GM12878 (cell line): ENCODE measurements around the gene MYOZ1. TPM values are rescaled to one million over a fixed set of nuclear protein-coding genes. Genes with fewer than 3 reads are reported as not detected.

Experiments used
- ATAC-seq: fragments of 200-7000 bp; cut with Tn5 transposase; 3 replicates; pipeline ENCODE4 v1.9.1; 2020; ENCODE audit warnings: mild to moderate bottlenecking, moderate library complexity
- BruUV-seq: library from RNA; stranded (reverse); fragments of 400-500 nt; replicated peaks from 2 replicates; lab custom pipeline; 2021; lab: Mats Ljungman, UMichigan
- CTCF ChIA-PET: fragments of 300-600 bp; sonication (Branson Sonifier 250); formaldehyde crosslinking; extraction: SDS; loops from one replicate; lab custom pipeline; 2021; ENCODE audit warnings: inconsistent platforms; lab: Yijun Ruan, JAX
- POLR2A ChIA-PET: fragments of 350-600 bp; formaldehyde crosslinking; extraction: SDS; loops from one replicate; lab custom pipeline; 2021; ENCODE audit warnings: inconsistent platforms; lab: Charles Lee
- RAD21 ChIA-PET: fragments of 300-600 bp; sonication (Branson Sonifier 250); formaldehyde crosslinking; loops from one replicate; lab custom pipeline; 2023; ENCODE audit warnings: antibody characterized with exemption; ENCODE audit not compliant: unreplicated experiment; lab: Charles Lee
- SMC1A ChIA-PET: fragments of 300-600 bp; sonication (Branson Sonifier 250); formaldehyde crosslinking; loops from one replicate; lab custom pipeline; 2023; ENCODE audit not compliant: unreplicated experiment, uncharacterized antibody; lab: Charles Lee
- DNase-seq: peaks from one replicate; pipeline ENCODE4 v3.0.0-alpha.2; 2011; ENCODE audit warnings: low read depth, low spot score
- FAIRE-seq: peaks from 3 replicates; lab custom pipeline; 2011; peaks lifted over from hg19 to GRCh38; lab: Jason Lieb, UNC
- H2AFZ ChIP-seq: 2 replicates; pipeline ENCODE4 v1.6.0; 2011; ENCODE audit warnings: low read depth, low read length, control low read depth; ENCODE audit not compliant: control insufficient read depth
- H3K27ac ChIP-seq: 2 replicates; pipeline ENCODE4 v1.5.1; 2011; ENCODE audit warnings: control low read depth; ENCODE audit not compliant: control insufficient read depth, insufficient read depth
- H3K27me3 ChIP-seq, 2 experiments: replicated peaks in 1 of 2; 2 replicates each; pipeline versions ENCODE4 v1.6.0 to v1.6.1; 2011; ENCODE audit warnings: low read length in 1 of 2; ENCODE audit not compliant: control insufficient read depth in 2 of 2, insufficient read depth in 2 of 2
- H3K36me3 ChIP-seq, 2 experiments: 2 replicates each; pipeline ENCODE4 v1.5.1; 2011; ENCODE audit warnings: low read length in 1 of 2; ENCODE audit not compliant: control insufficient read depth in 2 of 2, insufficient read depth in 2 of 2
- H3K4me1 ChIP-seq: 2 replicates; pipeline ENCODE4 v1.6.1; 2011; ENCODE audit warnings: mild to moderate bottlenecking, low read length, moderate library complexity, mixed read lengths; ENCODE audit not compliant: control insufficient read depth, insufficient read depth
- H3K4me2 ChIP-seq: 2 replicates; pipeline ENCODE4 v1.6.0; 2011; ENCODE audit warnings: control low read depth; ENCODE audit not compliant: control insufficient read depth, insufficient read depth
- H3K4me3 ChIP-seq: fragments of 200-600 bp; sonication (generic); 2 replicates; pipeline ENCODE4 v1.5.1; 2016
- H3K79me2 ChIP-seq: 2 replicates; pipeline ENCODE4 v1.6.0; 2011; ENCODE audit warnings: low read length; ENCODE audit not compliant: control insufficient read depth, insufficient read depth
- H3K9ac ChIP-seq: 2 replicates; pipeline ENCODE4 v1.8.0; 2011; ENCODE audit warnings: low read length, control low read depth, mixed read lengths; ENCODE audit not compliant: control insufficient read depth, insufficient read depth
- H3K9me3 ChIP-seq: replicated peaks from 3 replicates; pipeline ENCODE4 v1.5.1; 2011; ENCODE audit warnings: mild to moderate bottlenecking, low read length; ENCODE audit not compliant: control insufficient read depth, insufficient read depth
- H4K20me1 ChIP-seq: 2 replicates; pipeline ENCODE4 v1.6.0; 2011; ENCODE audit not compliant: control insufficient read depth, insufficient read depth
- CTCF ChIP-seq, 3 experiments: IDR thresholded peaks in 2 of 3; conservative IDR thresholded peaks in 1 of 3; 2 replicates each; pipeline ENCODE4 v1.5.1; 2011; ENCODE audit warnings: low read depth in 3 of 3, low read length in 3 of 3, mild to moderate bottlenecking in 3 of 3, control low read depth in 2 of 3, moderate library complexity in 2 of 3, inconsistent platforms in 1 of 3, mixed read lengths in 1 of 3; ENCODE audit not compliant: control insufficient read depth in 2 of 3, insufficient read depth in 1 of 3; ENCODE audit errors: extremely low read depth in 1 of 3
- EP300 ChIP-seq, 2 experiments: fragments of 150-350 bp in 1 of 2; IDR thresholded peaks; 2 replicates each; pipeline ENCODE4 v1.6.1; 2011 to 2012; ENCODE audit warnings: low read depth in 2 of 2, low read length in 2 of 2, borderline replicate concordance in 1 of 2, improper control_type of control experiment in 1 of 2, inconsistent platforms in 1 of 2; ENCODE audit not compliant: control insufficient read depth in 1 of 2
- ESRRA ChIP-seq: IDR thresholded peaks from 2 replicates; pipeline ENCODE4 v1.6.1; 2012; ENCODE audit warnings: mild to moderate bottlenecking, low read length, improper control_type of control experiment
- NKRF ChIP-seq: fragments of 450-650 bp; conservative IDR thresholded peaks from 2 replicates; pipeline ENCODE4 v1.6.1; 2017; ENCODE audit warnings: mild to moderate bottlenecking, moderate library complexity
- NR2C1 ChIP-seq: fragments of 450-650 bp; IDR thresholded peaks from 2 replicates; pipeline ENCODE4 v1.6.1; 2017; ENCODE audit warnings: antibody characterized with exemption, mild to moderate bottlenecking, moderate library complexity
- SIN3A ChIP-seq: IDR thresholded peaks from 2 replicates; pipeline ENCODE4 v1.6.1; 2012; ENCODE audit warnings: low read depth, low read length, improper control_type of control experiment
- SMARCA5 ChIP-seq: fragments of 450-650 bp; IDR thresholded peaks from 2 replicates; pipeline ENCODE4 v1.6.1; 2017; ENCODE audit warnings: mild to moderate bottlenecking
- SPI1 ChIP-seq: IDR thresholded peaks from 2 replicates; pipeline ENCODE4 v1.6.1; 2011; ENCODE audit warnings: low read depth, mild to moderate bottlenecking, low read length, moderate library complexity, borderline replicate concordance; ENCODE audit not compliant: insufficient read depth
- STAT1 ChIP-seq: fragments of 450-650 bp; conservative IDR thresholded peaks from 2 replicates; pipeline ENCODE4 v1.6.1; 2014; ENCODE audit warnings: antibody characterized with exemption, mild to moderate bottlenecking
- TCF7 ChIP-seq: IDR thresholded peaks from 2 replicates; pipeline ENCODE4 v1.6.1; 2014; ENCODE audit warnings: antibody characterized with exemption, borderline replicate concordance
- ZNF622 ChIP-seq: fragments of 450-650 bp; IDR thresholded peaks from 2 replicates; pipeline ENCODE4 v1.6.1; 2017; ENCODE audit warnings: mild to moderate bottlenecking, inconsistent platforms
- WGBS: methylation state at CpG from one replicate; pipeline ENCODE4 v1.1.6; 2016; ENCODE audit warnings: low lambda C conversion rate; ENCODE audit not compliant: insufficient replicate concordance, insufficient coverage; ENCODE audit errors: missing lambda C conversion rate; 5-methylcytosine and 5-hydroxymethylcytosine counted together
- in situ Hi-C: fragments of 300-500 bp; cut with MboI; formaldehyde crosslinking; loops from 9 replicates; pipeline ENCODE4 v1.14.3; 2018; ENCODE audit warnings: mixed read lengths
- intact Hi-C: fragments of 100-400 bp; cut with micrococcal nuclease; formaldehyde crosslinking; loops from one replicate; pipeline ENCODE4 v1.14.2; 2022; ENCODE audit not compliant: unreplicated experiment
- polyA plus RNA-seq, 11 experiments: library from polyadenylated mRNA; depleted of rRNA in 4 of 11; unstranded in 6 of 11; stranded (reverse) in 5 of 11; fragments of >200 nt; fragmentation: Nextera tagmentation in 4 of 11; fragmentation: Illumina TruSeq in 1 of 11; extraction: Ambion mirVana in 4 of 11; extraction: Trizol in 1 of 11; gene quantifications; 1 replicate in 1 of 11; 2 replicates in 10 of 11; pipeline versions ENCODE4 v1.2.1 to v1.2.3, GENCODE V29; 2011 to 2016; ENCODE audit warnings: inconsistent platforms in 2 of 11, missing spikeins in 2 of 11, low read depth in 1 of 11
- total RNA-seq, 4 experiments: library from RNA; depleted of rRNA in 3 of 4; stranded (reverse); fragments of >200 nt in 3 of 4; fragmentation: Illumina TruSeq in 1 of 4; extraction: Trizol in 1 of 4; gene quantifications; 2 replicates each; pipeline versions ENCODE4 v1.2.1 to v1.2.3, GENCODE V29; 2013 to 2021

MYOZ1 gene
- total and polyA plus RNA-seq, 10 of the 15 experiments (the other 5 are each of a cell fraction or from before 2014, with no cell fraction given): 0.05 to 2.0 (median 0.62) TPM

GRCh38 chr10:73589563-73590126, 51.6 kb downstream of the MYOZ1 start:
- DNase-seq (no peak), FAIRE-seq (no peak)
- H4K20me1 ChIP-seq: no peaks in the 10 kb centered on the region
- WGBS: 98% methylated on average over 3 of the region's 3 CpGs
- ChIA-PET RAD21 (interaction anchor here (0.8 to 2.4 kb wide), 2 partner anchors 36 to 60 kb away, joined by 3 to 6 read pairs; no protein-coding TSS in a partner anchor), SMC1A (interaction anchor here (0.7 to 2.2 kb wide), 4 partner anchors 8 to 60 kb away, joined by 3 to 8 read pairs (median 4); no protein-coding TSS in a partner anchor)
- in situ Hi-C loops: no loop called here
- no peaks in the 10 kb centered on the region for H3K9me3 ChIP-seq
- no peaks in the 10 kb centered on the region for H3K79me2 ChIP-seq
- no peak overlapping the region for H2AFZ ChIP-seq
- H3K4me1 ChIP-seq: peaks cover 4% of the 10 kb centered on the region; the same call in 1 of the 2 replicates
- no peak for TF ChIP-seq STAT1
- TF ChIP-seq ESRRA: no peak
- TF ChIP-seq SPI1: no peak
- no peak for TF ChIP-seq NR2C1
- no peak for TF ChIP-seq TCF7
- TF ChIP-seq, all 136 proteins: peak for 0
- BruUV-seq: no TSS peak
- Histone ChIP-seq H3K27me3 (no peaks in the 10 kb centered on the region), H3K4me2 (no peak overlapping the region), H3K27ac (no peak overlapping the region), H3K36me3 (no peaks in the 10 kb centered on the region), H3K4me3 (no peak overlapping the region), H3K9ac (no peak overlapping the region)
- intact Hi-C loops: no loop called here
- ChIA-PET CTCF (interaction anchor here (0.8 kb wide), 1 partner anchor 10 kb away, joined by 3 read pairs; no protein-coding TSS in a partner anchor), POLR2A (no interaction called here)
- no peak for ATAC-seq

- H4K20me1 ChIP-seq: no peaks in the 10 kb centered on the region
- no peaks in the 10 kb centered on the region for H3K27me3 ChIP-seq
- ChIA-PET RAD21 (no interaction called here), CTCF (no interaction called here), POLR2A (interaction anchor here (0.6 kb wide), 1 partner anchor 280 kb away, joined by 3 read pairs; no protein-coding TSS in a partner anchor), SMC1A (no interaction called here)
- H3K27ac ChIP-seq: no peak overlapping the region
- intact Hi-C loops (no loop called here), in situ Hi-C loops (no loop called here)
- H3K4me3 ChIP-seq: no peak overlapping the region
- no TSS peak for BruUV-seq
- no peaks in the 10 kb centered on the region for H3K36me3 ChIP-seq
- no peak overlapping the region for H3K9ac ChIP-seq
- no peak overlapping the region for H2AFZ ChIP-seq
- H3K4me1 ChIP-seq: peaks cover 4% of the 10 kb centered on the region; the same call in 1 of the 2 replicates
- WGBS: 25% methylated on average over 1 of the region's 1 CpG
- DNase-seq: no peak
- peak; percentile 13 for FAIRE-seq
- no peaks in the 10 kb centered on the region for H3K9me3 ChIP-seq
- no peak for ATAC-seq
- H3K79me2 ChIP-seq: no peaks in the 10 kb centered on the region
- H3K4me2 ChIP-seq: no peak overlapping the region
- TF ChIP-seq SIN3A: no peak
- TF ChIP-seq SMARCA5: no peak
- no peak for TF ChIP-seq NKRF
- TF ChIP-seq EP300 (IDR thresholded peaks at IDR 0.05; ENCODE audit: borderline replicate concordance in 1 of 2, control insufficient read depth in 1 of 2, low read depth in 2 of 2, low read length in 2 of 2): no peak
- no peak for TF ChIP-seq CTCF (IDR thresholded peaks at IDR 0.05 in 2 of 3, conservative IDR thresholded peaks at IDR 0.05 in 1 of 3; ENCODE audit: control insufficient read depth in 2 of 3, extremely low read depth in 1 of 3, insufficient read depth in 1 of 3, low read depth in 3 of 3, low read length in 3 of 3)
- TF ChIP-seq ZNF622: no peak
Measured at GRCh38 chr10:73588656-73589055, 52.6 kb downstream of the MYOZ1 start.
